HepG2 (cell line): ENCODE data around the gene EPB42. TPM values are rescaled to one million over a fixed set of nuclear protein-coding genes. Genes with fewer than 3 reads are reported as not detected.

Experiments
- ATF6 ChIP-seq: sonication (generic); formaldehyde crosslinking; conservative IDR thresholded peaks from 2 replicates; pipeline ENCODE4 v1.4.0; 2020; ENCODE audit warnings: missing genetic modification reagents
- FOXO1 ChIP-seq: sonication (generic); formaldehyde crosslinking; IDR thresholded peaks from 2 replicates; pipeline ENCODE4 v1.4.0; 2020; ENCODE audit warnings: missing genetic modification reagents
- GMEB2 ChIP-seq: IDR thresholded peaks from 2 replicates; pipeline ENCODE4 v1.6.1; 2016; ENCODE audit warnings: missing biosample characterization, missing genetic modification reagents, low read depth
- HDAC6 ChIP-seq: fragments of 200-600 bp; sonication (generic); IDR thresholded peaks from 2 replicates; pipeline ENCODE4 v1.7.0; 2017; ENCODE audit warnings: mild to moderate bottlenecking, antibody characterized with exemption, low read length, low read depth
- HMGXB3 ChIP-seq: sonication (generic); formaldehyde crosslinking; IDR thresholded peaks from 2 replicates; pipeline ENCODE4 v1.4.0; 2020; ENCODE audit warnings: missing genetic modification reagents, borderline replicate concordance
- HOXA3 ChIP-seq: sonication (generic); formaldehyde crosslinking; IDR thresholded peaks from 2 replicates; pipeline ENCODE4 v1.5.0; 2020; ENCODE audit warnings: missing genetic modification reagents
- NCOR1 ChIP-seq: fragments of 200-600 bp; sonication (generic); IDR thresholded peaks from 2 replicates; pipeline ENCODE4 v1.7.0; 2017; ENCODE audit warnings: antibody characterized with exemption, low read length, borderline replicate concordance
- NONO ChIP-seq, 2 experiments: fragments of 450-650 bp in 1 of 2; sonication (generic) in 1 of 2; formaldehyde crosslinking in 1 of 2; IDR thresholded peaks in 1 of 2; conservative IDR thresholded peaks in 1 of 2; 2 replicates each; pipeline versions ENCODE4 v1.6.1 to v1.8.0; 2017 to 2022; ENCODE audit warnings: mild to moderate bottlenecking in 1 of 2, missing genetic modification reagents in 1 of 2, moderate library complexity in 1 of 2
- PRPF4 ChIP-seq: fragments of 200-400 bp; formaldehyde crosslinking; IDR thresholded peaks from 2 replicates; pipeline ENCODE4 v1.6.1; 2016; ENCODE audit warnings: low read length, low read depth; ENCODE audit not compliant: poor library complexity, severe bottlenecking
- REPIN1 ChIP-seq: sonication (generic); formaldehyde crosslinking; IDR thresholded peaks from 2 replicates; pipeline ENCODE4 v1.8.0; 2022; ENCODE audit warnings: missing genetic modification reagents, low read depth, mild to moderate bottlenecking, borderline replicate concordance
- SALL1 ChIP-seq: sonication (generic); formaldehyde crosslinking; IDR thresholded peaks from 2 replicates; pipeline ENCODE4 v1.8.0; 2022; ENCODE audit warnings: mild to moderate bottlenecking, missing genetic modification reagents
- SATB2 ChIP-seq: sonication (generic); formaldehyde crosslinking; IDR thresholded peaks from 2 replicates; pipeline ENCODE4 v1.5.0; 2020; ENCODE audit warnings: missing genetic modification reagents
- SMARCC2 ChIP-seq: fragments of 450-650 bp; IDR thresholded peaks from 2 replicates; pipeline ENCODE4 v1.6.1; 2017; ENCODE audit warnings: antibody characterized with exemption, mild to moderate bottlenecking
- SNRNP70 ChIP-seq: fragments of 200-400 bp; formaldehyde crosslinking; IDR thresholded peaks from 2 replicates; pipeline ENCODE4 v1.6.1; 2017; ENCODE audit warnings: mild to moderate bottlenecking, low read depth, low read length, moderate library complexity
- SOX6 ChIP-seq, 2 experiments: fragments of 450-650 bp in 1 of 2; sonication (generic) in 1 of 2; formaldehyde crosslinking in 1 of 2; IDR thresholded peaks; 2 replicates each; pipeline versions ENCODE4 v1.4.0 to v1.6.1; 2017 to 2020; ENCODE audit warnings: antibody characterized with exemption in 1 of 2, mild to moderate bottlenecking in 1 of 2, missing genetic modification reagents in 1 of 2
- TIGD3 ChIP-seq: sonication (generic); formaldehyde crosslinking; IDR thresholded peaks from 2 replicates; pipeline ENCODE4 v1.5.1; 2020; ENCODE audit warnings: mild to moderate bottlenecking, missing genetic modification reagents, borderline replicate concordance
- ZNF441 ChIP-seq: sonication (generic); formaldehyde crosslinking; IDR thresholded peaks from 2 replicates; pipeline ENCODE4 v1.7.0; 2021; ENCODE audit warnings: missing genetic modification reagents, borderline replicate concordance
- ZNF460 ChIP-seq: sonication (generic); formaldehyde crosslinking; IDR thresholded peaks from 2 replicates; pipeline ENCODE4 v1.5.1; 2020; ENCODE audit warnings: missing genetic modification reagents, mild to moderate bottlenecking, borderline replicate concordance
- ZNF652 ChIP-seq: IDR thresholded peaks from 2 replicates; pipeline ENCODE4 v1.6.1; 2016; ENCODE audit warnings: low read depth, borderline replicate concordance
- polyA plus RNA-seq, 8 experiments: library from polyadenylated mRNA; depleted of rRNA in 3 of 8; stranded (reverse) in 7 of 8; unstranded in 1 of 8; fragments of >200 nt; fragmentation: Illumina TruSeq in 4 of 8; extraction: Trizol in 4 of 8; gene quantifications; 2 replicates each; pipeline versions ENCODE4 v1.2.1 to v1.2.3, GENCODE V29; 2011 to 2016; ENCODE audit warnings: low read depth in 4 of 8, missing spikeins in 1 of 8, mixed read lengths in 1 of 8; ENCODE audit not compliant: insufficient read depth in 1 of 8
- total RNA-seq, 5 experiments: library from RNA; depleted of rRNA; stranded (reverse); fragments of >200 nt; fragmentation: Illumina TruSeq; extraction: Trizol; gene quantifications; 2 replicates each; pipeline ENCODE4 v1.2.3, GENCODE V29; 2016; ENCODE audit warnings: low read depth in 1 of 5

Gene EPB42
- total and polyA plus RNA-seq, 2 of the 13 experiments (the other 11 are each of a cell fraction or from before 2014, with no cell fraction given): not detected

GRCh38 chr15:43185157-43186002 is 35.4 kb downstream of the EPB42 start, which contains the start of gene CCNDBP1 (continued):
- TF ChIP-seq HMGXB3 (CRISPR knock-in tag): peak; percentile 35; the same call in 1 of the 2 replicates
- no peak for TF ChIP-seq ZNF460
- no peak for TF ChIP-seq ATF6 (CRISPR knock-in tag)
- peak; percentile 87 for TF ChIP-seq FOXO1
- no peak for TF ChIP-seq NONO (IDR thresholded peaks at IDR 0.05)
- TF ChIP-seq NONO (CRISPR knock-in tag; conservative IDR thresholded peaks at IDR 0.05): peak; percentile 86
- TF ChIP-seq PRPF4: no peak
- TF ChIP-seq TIGD3 (CRISPR knock-in tag): 0 out of 2 replicates have a peak, but pooled peaks have one; percentile 61
- TF ChIP-seq ZNF652 (CRISPR knock-in tag): no peak
- TF ChIP-seq SALL1 (CRISPR knock-in tag): peak; percentile 89
- TF ChIP-seq GMEB2 (CRISPR knock-in tag): no peak
- peak; percentile 86 for TF ChIP-seq HOXA3
- TF ChIP-seq NCOR1: no peak
- TF ChIP-seq SATB2 (CRISPR knock-in tag): no peak
- TF ChIP-seq HDAC6: no peak
- no peak for TF ChIP-seq SNRNP70
- no peak for TF ChIP-seq SMARCC2
- TF ChIP-seq SOX6 (IDR thresholded peaks at IDR 0.05): no peak
- peak; percentile 67 for TF ChIP-seq SOX6 (CRISPR knock-in tag; IDR thresholded peaks at IDR 0.05)
- TF ChIP-seq ZNF441 (CRISPR knock-in tag): no peak
- TF ChIP-seq REPIN1: peak; percentile 67; the same call in 1 of the 2 replicates
